Measurements from ENCODE around the gene INF2. TPM values are rescaled to one million over a fixed set of nuclear protein-coding genes. Genes with fewer than 3 reads are reported as not detected.

The INF2 gene
- total RNA-seq, 2 donors from 2014 or later, result 162 to 264 TPM

DNA sequence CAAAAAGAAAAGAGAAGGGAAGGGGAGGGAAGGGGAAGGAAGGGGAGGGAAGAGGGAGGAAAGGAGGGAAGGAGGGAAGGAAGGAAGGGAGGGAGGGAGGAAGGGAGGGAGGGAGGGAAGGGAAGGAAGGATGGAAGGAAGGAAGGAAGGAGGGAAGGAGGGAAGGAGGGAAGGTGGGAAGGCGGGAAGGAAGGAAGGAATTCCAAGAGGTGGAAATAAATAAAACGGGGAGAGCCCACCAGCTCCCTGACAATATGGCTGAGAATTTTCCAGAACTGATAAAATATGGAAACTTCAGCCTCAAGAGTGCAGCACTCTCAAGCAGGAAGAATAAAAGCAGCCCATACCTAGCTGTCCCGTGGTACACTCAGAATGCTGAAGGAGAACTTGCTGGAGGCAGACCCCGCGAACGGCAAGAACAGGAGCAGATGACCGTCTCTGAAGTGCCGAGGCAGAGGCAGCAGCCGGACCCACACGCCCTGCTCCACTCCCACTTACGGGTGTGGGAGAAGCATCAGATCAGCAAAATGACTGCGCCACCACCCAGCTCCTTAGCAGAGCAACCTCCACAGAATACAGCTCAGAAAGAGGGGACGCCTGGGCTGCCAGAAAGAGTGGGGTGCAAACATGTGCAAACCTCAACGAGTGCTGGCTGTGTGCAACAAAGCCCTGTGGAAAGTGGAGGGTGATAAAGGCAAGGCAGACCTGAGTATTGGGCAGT is 34.1 kb upstream of the INF2 start:
- TF ChIP-seq, protein P1, sequence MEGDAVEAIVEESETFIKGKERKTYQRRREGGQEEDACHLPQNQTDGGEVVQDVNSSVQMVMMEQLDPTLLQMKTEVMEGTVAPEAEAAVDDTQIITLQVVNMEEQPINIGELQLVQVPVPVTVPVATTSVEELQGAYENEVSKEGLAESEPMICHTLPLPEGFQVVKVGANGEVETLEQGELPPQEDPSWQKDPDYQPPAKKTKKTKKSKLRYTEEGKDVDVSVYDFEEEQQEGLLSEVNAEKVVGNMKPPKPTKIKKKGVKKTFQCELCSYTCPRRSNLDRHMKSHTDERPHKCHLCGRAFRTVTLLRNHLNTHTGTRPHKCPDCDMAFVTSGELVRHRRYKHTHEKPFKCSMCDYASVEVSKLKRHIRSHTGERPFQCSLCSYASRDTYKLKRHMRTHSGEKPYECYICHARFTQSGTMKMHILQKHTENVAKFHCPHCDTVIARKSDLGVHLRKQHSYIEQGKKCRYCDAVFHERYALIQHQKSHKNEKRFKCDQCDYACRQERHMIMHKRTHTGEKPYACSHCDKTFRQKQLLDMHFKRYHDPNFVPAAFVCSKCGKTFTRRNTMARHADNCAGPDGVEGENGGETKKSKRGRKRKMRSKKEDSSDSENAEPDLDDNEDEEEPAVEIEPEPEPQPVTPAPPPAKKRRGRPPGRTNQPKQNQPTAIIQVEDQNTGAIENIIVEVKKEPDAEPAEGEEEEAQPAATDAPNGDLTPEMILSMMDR (IDR thresholded peaks at IDR 0.05), result no peak
- Histone ChIP-seq H3K27me3 (peaks cover 4% of the 10 kb centered on the region), H3K9me3 (no peaks in the 10 kb centered on the region), H3K27ac (no peak overlapping the region), H3K4me3 (no peak overlapping the region), H3K36me3 (no peaks in the 10 kb centered on the region), H3K4me1 (peaks cover 3% of the 10 kb centered on the region), H3K9ac (ENCODE audit: low read depth in 2 of 2, low read length in 2 of 2) (no peak overlapping the region)
- intact Hi-C loops (cut with DNase I), result no loop called here
- DNase-seq, result no peak

DNA sequence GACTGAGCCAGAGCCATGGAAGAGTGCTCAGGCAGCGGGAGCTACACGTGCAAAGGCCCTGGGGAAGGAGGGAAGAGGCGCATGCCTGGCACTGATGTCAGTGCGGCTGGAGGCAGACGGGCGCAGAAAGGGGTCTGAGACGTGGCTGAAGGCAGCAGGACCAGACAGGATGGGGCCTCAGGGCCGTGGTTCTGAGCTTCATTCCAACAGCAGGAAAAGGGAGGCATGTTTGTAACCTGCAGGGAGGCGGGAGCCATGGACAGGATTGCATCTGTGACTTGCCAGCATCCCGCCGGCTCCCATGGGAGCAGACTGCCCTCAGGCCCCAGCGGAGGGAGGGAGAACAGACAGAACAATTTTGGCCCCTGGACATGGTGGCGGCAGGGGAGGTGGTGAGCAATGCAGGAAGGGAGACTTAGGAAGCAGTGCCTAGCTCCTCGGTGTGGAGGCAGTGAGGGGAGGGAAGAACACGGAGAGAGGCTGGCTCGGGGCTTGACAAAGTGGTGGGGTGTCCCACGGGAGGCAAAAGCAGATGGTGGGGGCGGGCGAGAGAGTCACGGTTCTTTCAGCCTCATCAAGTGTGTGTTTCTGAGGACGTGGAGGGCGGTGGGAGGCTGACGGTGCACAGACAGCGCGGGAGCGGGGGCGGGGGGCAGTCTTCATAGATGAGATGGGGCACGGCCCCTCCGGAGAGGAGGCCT is 33.3 kb upstream of the INF2 start:
- Histone ChIP-seq H3K9me3 (no peaks in the 10 kb centered on the region), H3K4me1 (no peaks in the 10 kb centered on the region), H3K4me3 (no peak overlapping the region), H3K27me3 (peaks cover 9% of the 10 kb centered on the region), H3K36me3 (no peaks in the 10 kb centered on the region), H3K9ac (ENCODE audit: low read depth in 2 of 2, low read length in 2 of 2) (no peak overlapping the region), H3K27ac (no peak overlapping the region)
- TF ChIP-seq, protein P1 (IDR thresholded peaks at IDR 0.05), result no peak
- intact Hi-C loops (cut with DNase I), result no loop called here
- DNase-seq, result no peak

DNA sequence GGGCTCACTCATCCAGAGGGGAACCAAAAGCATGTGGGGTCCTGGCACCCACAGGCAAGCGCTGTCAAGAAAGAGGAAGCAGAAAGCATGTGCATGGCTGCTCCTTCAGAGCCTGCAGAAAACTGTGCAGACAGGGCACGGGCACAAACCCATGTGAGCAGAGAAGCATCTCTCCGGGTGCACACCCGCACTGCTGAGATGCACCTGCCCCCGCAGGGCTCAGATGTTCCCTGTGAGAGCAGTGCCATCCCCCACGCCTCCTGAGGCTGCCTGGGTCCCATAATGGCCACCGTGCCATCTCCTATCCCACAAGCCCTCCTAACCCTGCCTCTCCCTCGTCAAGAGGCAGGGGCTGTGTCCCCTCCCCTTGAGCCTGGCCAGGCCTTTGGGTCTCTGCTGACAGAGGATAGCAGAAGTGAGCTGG is 32.3 kb upstream of the INF2 start:
- DNase-seq, result no peak
- TF ChIP-seq, protein P1 (IDR thresholded peaks at IDR 0.05), result no peak
- Histone ChIP-seq H3K36me3 (no peaks in the 10 kb centered on the region), H3K9ac (ENCODE audit: low read depth in 2 of 2, low read length in 2 of 2) (no peak overlapping the region), H3K4me3 (no peak overlapping the region), H3K27me3 (peaks cover 9% of the 10 kb centered on the region), H3K4me1 (no peaks in the 10 kb centered on the region), H3K27ac (no peak overlapping the region), H3K9me3 (no peaks in the 10 kb centered on the region)
- intact Hi-C loops (cut with DNase I), result no loop called here

DNA sequence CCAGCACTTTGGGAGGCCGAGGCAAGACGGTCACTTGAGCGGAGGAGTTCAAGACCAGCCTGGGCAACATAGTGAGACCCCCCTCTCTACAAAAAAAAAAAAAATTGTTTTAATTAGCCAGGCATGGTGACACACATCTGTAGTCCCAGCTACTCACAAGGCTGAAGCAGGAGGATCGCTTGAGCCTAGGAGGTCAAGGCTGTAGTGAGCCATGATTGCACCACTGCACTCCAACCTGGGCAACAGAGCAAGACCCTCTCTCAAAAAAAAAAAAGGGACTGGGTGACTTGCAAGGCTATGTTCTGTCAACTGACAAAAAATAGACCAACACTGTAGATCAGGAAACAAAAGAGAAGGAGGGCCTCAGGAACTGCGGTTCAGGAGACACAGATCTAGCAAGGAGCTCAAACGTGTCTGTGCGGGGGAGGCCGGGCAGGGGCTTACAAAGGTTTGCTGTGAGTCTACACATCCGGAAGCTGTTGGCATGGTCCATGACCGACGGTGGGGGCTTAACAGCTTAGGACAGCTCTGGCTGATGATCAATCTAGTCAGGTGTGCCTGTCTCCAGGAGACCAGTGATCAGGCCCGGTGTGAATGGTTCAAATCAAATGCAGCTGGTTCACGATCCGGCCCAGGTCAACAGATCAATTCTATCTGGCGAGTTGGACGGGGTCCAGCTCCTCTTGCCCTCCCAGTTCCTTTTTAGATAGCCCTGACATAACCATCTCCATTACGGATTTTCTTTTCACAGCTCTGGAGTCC is 31.7 kb upstream of the INF2 start:
- no peaks in the 10 kb centered on the region for H3K36me3 ChIP-seq
- TF ChIP-seq, protein P1 (IDR thresholded peaks at IDR 0.05), result no peak
- peaks cover 9% of the 10 kb centered on the region for H3K27me3 ChIP-seq
- H3K9ac ChIP-seq (ENCODE audit: low read depth in 2 of 2, low read length in 2 of 2), result no peak overlapping the region
- no peak for DNase-seq
- no peak overlapping the region for H3K27ac ChIP-seq
- no peak overlapping the region for H3K4me3 ChIP-seq
- H3K4me1 ChIP-seq, result no peaks in the 10 kb centered on the region
- no peaks in the 10 kb centered on the region for H3K9me3 ChIP-seq
- intact Hi-C loops (cut with DNase I), result no loop called here

DNA sequence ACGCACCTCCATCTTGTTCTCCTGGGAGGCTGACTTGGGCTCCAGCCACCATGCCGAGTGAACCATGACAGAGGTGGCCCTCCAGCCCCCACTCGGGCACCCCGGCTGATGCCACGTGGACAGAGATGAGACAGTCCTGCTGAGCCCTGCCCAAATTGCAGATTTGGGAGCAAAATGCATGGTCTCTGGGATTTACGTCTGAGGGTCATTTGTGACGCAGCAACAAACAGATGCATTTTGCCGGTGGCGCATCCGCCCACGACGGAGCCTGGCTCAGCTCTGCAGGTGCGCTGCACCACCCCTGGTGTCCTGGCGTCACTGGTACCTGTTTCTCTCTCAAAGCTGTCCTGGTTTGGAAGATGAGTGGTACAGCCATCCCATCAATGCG is 31.1 kb upstream of the INF2 start:
- Histone ChIP-seq H3K27me3 (peaks cover 9% of the 10 kb centered on the region), H3K27ac (no peak overlapping the region), H3K36me3 (no peaks in the 10 kb centered on the region), H3K4me3 (no peak overlapping the region), H3K4me1 (no peaks in the 10 kb centered on the region), H3K9ac (ENCODE audit: low read depth in 2 of 2, low read length in 2 of 2) (no peak overlapping the region), H3K9me3 (no peaks in the 10 kb centered on the region)
- TF ChIP-seq, protein P1 (IDR thresholded peaks at IDR 0.05), result no peak
- intact Hi-C loops (cut with DNase I), result no loop called here
- DNase-seq, result no peak
